IMR-90 (cell line): Measurements from ENCODE around the gene USP4. TPM values are rescaled to one million over a fixed set of nuclear protein-coding genes. Genes with fewer than 3 reads are reported as not detected.

ENCODE experiments used
- ATAC-seq: fragments of 200-7000 bp; cut with Tn5 transposase; 2 replicates; pipeline ENCODE4 v1.9.1; 2020; ENCODE audit warnings: low read depth, mild to moderate bottlenecking, moderate library complexity
- BruUV-seq: library from RNA; stranded (reverse); fragments of 400-500 nt; replicated peaks from 2 replicates; lab custom pipeline; 2021; lab: Mats Ljungman, UMichigan
- CTCF ChIA-PET: fragments of 300-600 bp; formaldehyde crosslinking; extraction: SDS; loops from one replicate; lab custom pipeline; 2021; ENCODE audit warnings: antibody characterized with exemption; lab: Yijun Ruan, JAX
- POLR2A ChIA-PET: fragments of 300-600 bp; sonication (Branson Sonifier 250); formaldehyde crosslinking; loops from one replicate; lab custom pipeline; 2022; ENCODE audit warnings: antibody characterized with exemption; ENCODE audit not compliant: unreplicated experiment; lab: Charles Lee
- DNase-seq: peaks from one replicate; pipeline ENCODE4 v3.0.0; 2013
- H2AFZ ChIP-seq: replicated peaks from 2 replicates; pipeline ENCODE3; 2013; ENCODE audit warnings: low read length, mild to moderate bottlenecking; ENCODE audit not compliant: poor library complexity
- H2AK5ac ChIP-seq: 2 replicates; pipeline ENCODE4 v1.6.1; 2013; ENCODE audit warnings: low read depth, low read length, inconsistent platforms
- H2AK9ac ChIP-seq: replicated peaks from 2 replicates; pipeline ENCODE3; 2013; ENCODE audit warnings: mild to moderate bottlenecking, low read depth, low read length, moderate library complexity; ENCODE audit not compliant: poor library complexity
- H2BK120ac ChIP-seq: 2 replicates; pipeline ENCODE4 v1.6.1; 2013; ENCODE audit warnings: low read depth, low read length, inconsistent platforms
- H2BK15ac ChIP-seq: 3 replicates; pipeline ENCODE4 v1.6.1; 2013; ENCODE audit warnings: low read depth, low read length, inconsistent platforms
- H2BK20ac ChIP-seq: 2 replicates; pipeline ENCODE4 v1.6.1; 2013; ENCODE audit warnings: low read depth, mild to moderate bottlenecking, inconsistent platforms, low read length, moderate library complexity
- H2BK5ac ChIP-seq: 2 replicates; pipeline ENCODE4 v1.6.1; 2013; ENCODE audit warnings: mild to moderate bottlenecking, low read depth, low read length, inconsistent platforms; ENCODE audit not compliant: poor library complexity, severe bottlenecking
- H3K14ac ChIP-seq: replicated peaks from 2 replicates; pipeline ENCODE4 v1.6.1; 2013; ENCODE audit warnings: low read depth, low read length, inconsistent platforms
- H3K18ac ChIP-seq: 2 replicates; pipeline ENCODE4 v1.6.1; 2013; ENCODE audit warnings: low read depth, low read length, control low read depth
- H3K23ac ChIP-seq: 2 replicates; pipeline ENCODE4 v1.6.1; 2013; ENCODE audit warnings: low read depth, low read length, inconsistent platforms
- H3K27ac ChIP-seq: 2 replicates; pipeline ENCODE4 v1.5.1; 2013; ENCODE audit warnings: mild to moderate bottlenecking, control low read depth, low read length; ENCODE audit not compliant: insufficient read depth
- H3K27me3 ChIP-seq: 2 replicates; pipeline ENCODE4 v1.6.1; 2013; ENCODE audit warnings: low read length; ENCODE audit not compliant: control insufficient read depth, insufficient read depth
- H3K36me3 ChIP-seq: 2 replicates; pipeline ENCODE4 v1.6.1; 2013; ENCODE audit warnings: low read length, mixed read lengths; ENCODE audit not compliant: control insufficient read depth, insufficient read depth
- H3K4ac ChIP-seq: 2 replicates; pipeline ENCODE4 v1.6.1; 2013; ENCODE audit warnings: low read depth, low read length, inconsistent platforms
- H3K4me1 ChIP-seq: 2 replicates; pipeline ENCODE4 v1.6.1; 2013; ENCODE audit warnings: low read length, mixed read lengths; ENCODE audit not compliant: control insufficient read depth, insufficient read depth
- H3K4me2 ChIP-seq: 2 replicates; pipeline ENCODE4 v1.6.1; 2013; ENCODE audit warnings: low read depth, mild to moderate bottlenecking, control low read depth, low read length, moderate library complexity
- H3K4me3 ChIP-seq: 2 replicates; pipeline ENCODE4 v1.5.1; 2013; ENCODE audit warnings: low read depth, mild to moderate bottlenecking, control low read depth, low read length, moderate library complexity; ENCODE audit not compliant: insufficient read depth
- H3K56ac ChIP-seq: 2 replicates; pipeline ENCODE4 v1.6.1; 2013; ENCODE audit warnings: low read length, inconsistent platforms; ENCODE audit not compliant: insufficient read depth; ENCODE audit errors: extremely low read depth
- H3K79me1 ChIP-seq, 2 experiments: 2 replicates each; pipeline ENCODE4 v1.6.1; 2013; ENCODE audit warnings: low read length in 2 of 2, inconsistent platforms in 1 of 2, low read depth in 1 of 2
- H3K9ac ChIP-seq: 2 replicates; pipeline ENCODE4 v1.6.1; 2013; ENCODE audit warnings: low read depth, low read length, control low read depth
- H3K9me1 ChIP-seq: 2 replicates; pipeline ENCODE4 v1.6.1; 2013; ENCODE audit warnings: low read length, inconsistent platforms; ENCODE audit not compliant: insufficient read depth
- H3K9me3 ChIP-seq: 2 replicates; pipeline ENCODE4 v1.6.1; 2013; ENCODE audit warnings: low read length; ENCODE audit not compliant: control insufficient read depth, insufficient read depth
- H4K20me1 ChIP-seq: 2 replicates; pipeline ENCODE4 v1.6.1; 2013; ENCODE audit warnings: low read length, inconsistent platforms; ENCODE audit not compliant: insufficient read depth
- H4K5ac ChIP-seq: 2 replicates; pipeline ENCODE4 v1.6.1; 2013; ENCODE audit warnings: mild to moderate bottlenecking, low read depth, low read length, control low read depth
- H4K8ac ChIP-seq, 2 experiments: 2 replicates each; pipeline ENCODE4 v1.6.1; 2013; ENCODE audit warnings: low read depth in 2 of 2, low read length in 2 of 2, control low read depth in 1 of 2, inconsistent platforms in 1 of 2
- H4K91ac ChIP-seq: 2 replicates; pipeline ENCODE4 v1.6.1; 2013; ENCODE audit warnings: low read depth, low read length, inconsistent platforms; ENCODE audit not compliant: insufficient read depth
- BHLHE40 ChIP-seq: fragments of 150-350 bp; IDR thresholded peaks from 2 replicates; pipeline ENCODE4 v1.6.1; 2016; ENCODE audit warnings: mild to moderate bottlenecking, low read depth, low read length
- CEBPB ChIP-seq: IDR thresholded peaks from 2 replicates; pipeline ENCODE4 v1.6.1; 2012; ENCODE audit warnings: low read depth, low read length, improper control_type of control experiment
- FOS ChIP-seq: fragments of 150-350 bp; IDR thresholded peaks from 2 replicates; pipeline ENCODE4 v1.6.1; 2016; ENCODE audit warnings: low read depth, low read length
- MAFK ChIP-seq: IDR thresholded peaks from 2 replicates; pipeline ENCODE4 v1.6.1; 2012; ENCODE audit warnings: low read depth, low read length, improper control_type of control experiment
- MAZ ChIP-seq: IDR thresholded peaks from 2 replicates; pipeline ENCODE4 v1.6.1; 2012; ENCODE audit warnings: low read depth, mild to moderate bottlenecking, low read length, improper control_type of control experiment, moderate library complexity, borderline replicate concordance
- MXI1 ChIP-seq: IDR thresholded peaks from 2 replicates; pipeline ENCODE4 v1.6.1; 2012; ENCODE audit warnings: low read depth, mild to moderate bottlenecking, low read length, moderate library complexity, borderline replicate concordance
- NFE2L2 ChIP-seq: fragments of 150-350 bp; IDR thresholded peaks from 2 replicates; pipeline ENCODE4 v1.6.1; 2016; ENCODE audit warnings: low read depth, mild to moderate bottlenecking, low read length
- POLR2A ChIP-seq: IDR thresholded peaks from 2 replicates; pipeline ENCODE4 v1.6.1; 2012; ENCODE audit warnings: mild to moderate bottlenecking, low read depth, low read length
- RAD21 ChIP-seq: IDR thresholded peaks from 2 replicates; pipeline ENCODE4 v1.6.1; 2012; ENCODE audit warnings: low read length, improper control_type of control experiment
- RCOR1 ChIP-seq: IDR thresholded peaks from 2 replicates; pipeline ENCODE4 v1.6.1; 2012; ENCODE audit warnings: mild to moderate bottlenecking, low read length, improper control_type of control experiment; ENCODE audit not compliant: insufficient replicate concordance
- RFX5 ChIP-seq: IDR thresholded peaks from 2 replicates; pipeline ENCODE4 v1.8.0; 2012; ENCODE audit warnings: low read depth, mild to moderate bottlenecking, low read length, moderate library complexity
- SMC3 ChIP-seq: fragments of 150-350 bp; IDR thresholded peaks from 2 replicates; pipeline ENCODE4 v1.6.1; 2016; ENCODE audit warnings: low read depth, mild to moderate bottlenecking, antibody characterized with exemption, low read length, moderate library complexity
- WGBS, 2 experiments: methylation state at CpG; one replicate each; pipeline versions ENCODE4 v1.1.5 to v1.1.7; 2013; ENCODE audit warnings: missing lambda C conversion rate in 2 of 2; ENCODE audit not compliant: insufficient read length in 1 of 2; ENCODE audit errors: extremely low coverage in 2 of 2; 5-methylcytosine and 5-hydroxymethylcytosine counted together
- dilution Hi-C: fragments of 300-500 bp; cut with HindIII; formaldehyde crosslinking; loops from one replicate; pipeline ENCODE4 v1.14.3; 2018; ENCODE audit warnings: low sequenced_read_pairs; ENCODE audit not compliant: unreplicated experiment
- in situ Hi-C: fragments of 300-500 bp; cut with MboI; formaldehyde crosslinking; loops from 3 replicates; pipeline ENCODE4 v1.14.3; 2019; ENCODE audit warnings: low sequenced_read_pairs, inconsistent platforms, mixed read lengths
- intact Hi-C: fragments of 100-400 bp; cut with micrococcal nuclease; formaldehyde crosslinking; loops from 2 replicates; pipeline ENCODE4 v1.10.0; 2022
- polyA plus RNA-seq, 3 experiments: library from polyadenylated mRNA; depleted of rRNA; stranded (reverse); fragments of >200 nt; gene quantifications; 2 replicates each; pipeline ENCODE4 v1.2.3, GENCODE V29; 2012; ENCODE audit warnings: low replicate concordance in 1 of 3
- total RNA-seq: library from RNA; depleted of rRNA; stranded (reverse); fragments of >200 nt; gene quantifications from 2 replicates; pipeline ENCODE4 v1.2.3, GENCODE V29; 2012
- TF ChIP-seq, protein P1 (sequence below): fragments of 150-350 bp; IDR thresholded peaks from 2 replicates; pipeline ENCODE4 v1.6.1; 2016; ENCODE audit warnings: low read depth, mild to moderate bottlenecking, low read length, moderate library complexity, borderline replicate concordance
- TF ChIP-seq, protein P2 (sequence below): conservative IDR thresholded peaks from 2 replicates; pipeline ENCODE4 v1.5.1; 2012; ENCODE audit warnings: mild to moderate bottlenecking, low read depth, low read length, improper control_type of control experiment
- TF ChIP-seq, protein P3 (sequence below): fragments of 150-350 bp; IDR thresholded peaks from 2 replicates; pipeline ENCODE4 v1.6.1; 2017; ENCODE audit warnings: mild to moderate bottlenecking, antibody characterized with exemption, low read length, low read depth

Gene USP4
- total and polyA plus RNA-seq, 2 of the 4 experiments (the other 2 are of a cell fraction) = 29.9 to 42.3 TPM

DNA sequence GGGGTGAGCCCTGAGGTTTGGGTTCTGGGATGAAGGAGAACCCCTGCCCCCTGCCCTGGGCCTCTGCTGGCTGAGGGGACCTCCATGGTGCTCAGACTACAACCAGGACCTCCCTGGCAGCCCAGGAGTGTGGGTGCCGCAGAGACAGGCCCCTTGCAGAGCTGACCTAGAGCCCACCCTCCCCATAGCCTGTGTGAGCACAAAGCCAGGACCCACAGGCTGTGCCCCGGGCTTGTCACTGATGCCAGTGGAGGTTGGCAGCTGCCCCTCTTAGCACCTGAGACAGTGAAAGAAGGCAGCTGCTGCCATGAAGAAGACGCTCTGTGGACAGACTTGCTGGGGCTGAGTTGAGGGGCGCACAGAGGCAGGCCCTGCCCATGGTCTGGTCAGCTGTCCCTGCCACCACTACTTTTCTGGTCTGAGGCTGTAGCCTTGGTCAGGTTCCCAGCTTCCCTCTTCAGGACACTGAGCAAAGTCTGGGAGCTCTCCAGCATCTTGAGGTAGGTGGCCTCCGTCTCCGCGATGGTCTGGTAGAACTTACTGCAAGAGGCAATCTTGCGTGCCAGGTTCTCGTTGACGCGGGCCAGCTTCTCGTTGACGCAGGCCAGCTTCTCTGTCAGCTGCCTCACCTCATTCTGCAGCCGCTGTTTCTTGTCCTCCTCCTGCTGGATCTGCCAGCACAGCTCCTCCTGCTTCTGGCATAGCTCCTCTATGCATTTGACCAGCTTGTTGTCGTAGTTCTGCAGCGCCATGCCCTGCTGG is 23.0 kb downstream of the USP4 start:
- H3K9me3 ChIP-seq = no peaks in the 10 kb centered on the region
- peaks cover 4% of the 10 kb centered on the region for H3K9me1 ChIP-seq
- 0 out of 2 replicates have a peak, but pooled peaks cover 3% of the 10 kb centered on the region for H4K20me1 ChIP-seq
- intact Hi-C loops = no loop called here
- in situ Hi-C loops = no loop called here
- no peak overlapping the region for H3K4ac ChIP-seq
- H4K91ac ChIP-seq = no peak overlapping the region
- H2AK5ac ChIP-seq = no peak overlapping the region
- no peak overlapping the region for H2AK9ac ChIP-seq
- WGBS, 2 experiments = 97% methylated on average over 6 of the region's 16 CpGs; no CpG with 5 or more reads in 1 of the 2 experiments
- no peak overlapping the region for H2BK120ac ChIP-seq
- no peak overlapping the region for H2BK15ac ChIP-seq
- no peaks in the 10 kb centered on the region for H3K4me1 ChIP-seq
- H3K27ac ChIP-seq = no peak overlapping the region
- ChIA-PET CTCF (no interaction called here), POLR2A (no interaction called here)
- H3K9ac ChIP-seq = no peak overlapping the region
- H4K5ac ChIP-seq = no peak overlapping the region
- no peak overlapping the region for H3K18ac ChIP-seq
- H3K79me1 ChIP-seq = peaks cover 5 to 37% of the 10 kb centered on the region in 2 experiments; a peak in 2 of 4 replicates
- DNase-seq (no peak), ATAC-seq (no peak)
- H3K56ac ChIP-seq = no peak overlapping the region
- H3K23ac ChIP-seq = no peak overlapping the region
- H3K4me2 ChIP-seq = no peak overlapping the region
- H2BK5ac ChIP-seq = no peak overlapping the region
- no peak overlapping the region for H2BK20ac ChIP-seq
- no TSS peak for BruUV-seq
- no peak overlapping the region for H3K4me3 ChIP-seq
- H4K8ac ChIP-seq = no peak overlapping the region
- no peak overlapping the region for H3K14ac ChIP-seq
- H3K27me3 ChIP-seq = no peaks in the 10 kb centered on the region
- dilution Hi-C loops = no loop called here
- peaks cover 41% of the 10 kb centered on the region for H3K36me3 ChIP-seq
- H2AFZ ChIP-seq = no peak overlapping the region
- TF ChIP-seq MAZ = no peak
- no peak for TF ChIP-seq FOS
- no peak for TF ChIP-seq BHLHE40
- no peak for TF ChIP-seq MXI1
- TF ChIP-seq, protein P1, sequence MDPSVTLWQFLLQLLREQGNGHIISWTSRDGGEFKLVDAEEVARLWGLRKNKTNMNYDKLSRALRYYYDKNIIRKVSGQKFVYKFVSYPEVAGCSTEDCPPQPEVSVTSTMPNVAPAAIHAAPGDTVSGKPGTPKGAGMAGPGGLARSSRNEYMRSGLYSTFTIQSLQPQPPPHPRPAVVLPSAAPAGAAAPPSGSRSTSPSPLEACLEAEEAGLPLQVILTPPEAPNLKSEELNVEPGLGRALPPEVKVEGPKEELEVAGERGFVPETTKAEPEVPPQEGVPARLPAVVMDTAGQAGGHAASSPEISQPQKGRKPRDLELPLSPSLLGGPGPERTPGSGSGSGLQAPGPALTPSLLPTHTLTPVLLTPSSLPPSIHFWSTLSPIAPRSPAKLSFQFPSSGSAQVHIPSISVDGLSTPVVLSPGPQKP = no peak
- TF ChIP-seq CEBPB = no peak
- no peak for TF ChIP-seq SMC3
- no peak for TF ChIP-seq RCOR1
- no peak for TF ChIP-seq MAFK
- TF ChIP-seq, protein P2, sequence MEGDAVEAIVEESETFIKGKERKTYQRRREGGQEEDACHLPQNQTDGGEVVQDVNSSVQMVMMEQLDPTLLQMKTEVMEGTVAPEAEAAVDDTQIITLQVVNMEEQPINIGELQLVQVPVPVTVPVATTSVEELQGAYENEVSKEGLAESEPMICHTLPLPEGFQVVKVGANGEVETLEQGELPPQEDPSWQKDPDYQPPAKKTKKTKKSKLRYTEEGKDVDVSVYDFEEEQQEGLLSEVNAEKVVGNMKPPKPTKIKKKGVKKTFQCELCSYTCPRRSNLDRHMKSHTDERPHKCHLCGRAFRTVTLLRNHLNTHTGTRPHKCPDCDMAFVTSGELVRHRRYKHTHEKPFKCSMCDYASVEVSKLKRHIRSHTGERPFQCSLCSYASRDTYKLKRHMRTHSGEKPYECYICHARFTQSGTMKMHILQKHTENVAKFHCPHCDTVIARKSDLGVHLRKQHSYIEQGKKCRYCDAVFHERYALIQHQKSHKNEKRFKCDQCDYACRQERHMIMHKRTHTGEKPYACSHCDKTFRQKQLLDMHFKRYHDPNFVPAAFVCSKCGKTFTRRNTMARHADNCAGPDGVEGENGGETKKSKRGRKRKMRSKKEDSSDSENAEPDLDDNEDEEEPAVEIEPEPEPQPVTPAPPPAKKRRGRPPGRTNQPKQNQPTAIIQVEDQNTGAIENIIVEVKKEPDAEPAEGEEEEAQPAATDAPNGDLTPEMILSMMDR = no peak
- no peak for TF ChIP-seq RFX5
- no peak for TF ChIP-seq NFE2L2
- no peak for TF ChIP-seq RAD21
- TF ChIP-seq POLR2A = no peak
- TF ChIP-seq, protein P3, sequence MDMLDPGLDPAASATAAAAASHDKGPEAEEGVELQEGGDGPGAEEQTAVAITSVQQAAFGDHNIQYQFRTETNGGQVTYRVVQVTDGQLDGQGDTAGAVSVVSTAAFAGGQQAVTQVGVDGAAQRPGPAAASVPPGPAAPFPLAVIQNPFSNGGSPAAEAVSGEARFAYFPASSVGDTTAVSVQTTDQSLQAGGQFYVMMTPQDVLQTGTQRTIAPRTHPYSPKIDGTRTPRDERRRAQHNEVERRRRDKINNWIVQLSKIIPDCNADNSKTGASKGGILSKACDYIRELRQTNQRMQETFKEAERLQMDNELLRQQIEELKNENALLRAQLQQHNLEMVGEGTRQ = no peak
